ENCODE data around the gene TTLL3. TPM values are rescaled to one million over a fixed set of nuclear protein-coding genes. Genes with fewer than 3 reads are reported as not detected.

The TTLL3 gene
- total RNA-seq, 3 donors from 2014 or later (not counting 1 experiment from before 2014, with no cell fraction given) = 133 to 137 (median 136) TPM

- Histone ChIP-seq H3K36me3 (ENCODE audit: control insufficient read depth, insufficient read depth, low read length) (no peaks in the 10 kb centered on the region), H3K27ac (ENCODE audit: low read length) (peak overlapping the region; percentile 88), H3K27me3 (ENCODE audit: control insufficient read depth, insufficient read depth, low read length) (no peaks in the 10 kb centered on the region), H3K4me1 (ENCODE audit: control insufficient read depth, insufficient read depth, low read length) (peaks cover 56% of the 10 kb centered on the region), H3K4me3 (ENCODE audit: low read length) (no peak overlapping the region), H3K9me3 (ENCODE audit: control insufficient read depth, insufficient read depth, low read length) (no peaks in the 10 kb centered on the region)
- intact Hi-C loops (cut with micrococcal nuclease) = no loop called here
- Mint-ChIP-seq H3K4me3 (peak overlapping the region; percentile 80), H3K36me3 (no peaks in the 10 kb centered on the region), H3K4me1 (peaks cover 40 to 47% of the 10 kb centered on the region in 2 donors), H3K9me3 (no peaks in the 10 kb centered on the region), H3K27me3 (ENCODE audit: low read depth in 2 of 2) (no peaks in the 10 kb centered on the region), H3K27ac (peak overlapping the region; percentile 92 to 96)
- no peak for TF ChIP-seq CTCF (IDR thresholded peaks at IDR 0.05)
- DNase-seq = no peak
- no peak for ATAC-seq
- 67% methylated on average over 3 of the region's 4 CpGs for WGBS (ENCODE audit: insufficient coverage)
Observed at GRCh38 chr3:9861201-9861600, 51.1 kb downstream of the TTLL3 start.

DNA sequence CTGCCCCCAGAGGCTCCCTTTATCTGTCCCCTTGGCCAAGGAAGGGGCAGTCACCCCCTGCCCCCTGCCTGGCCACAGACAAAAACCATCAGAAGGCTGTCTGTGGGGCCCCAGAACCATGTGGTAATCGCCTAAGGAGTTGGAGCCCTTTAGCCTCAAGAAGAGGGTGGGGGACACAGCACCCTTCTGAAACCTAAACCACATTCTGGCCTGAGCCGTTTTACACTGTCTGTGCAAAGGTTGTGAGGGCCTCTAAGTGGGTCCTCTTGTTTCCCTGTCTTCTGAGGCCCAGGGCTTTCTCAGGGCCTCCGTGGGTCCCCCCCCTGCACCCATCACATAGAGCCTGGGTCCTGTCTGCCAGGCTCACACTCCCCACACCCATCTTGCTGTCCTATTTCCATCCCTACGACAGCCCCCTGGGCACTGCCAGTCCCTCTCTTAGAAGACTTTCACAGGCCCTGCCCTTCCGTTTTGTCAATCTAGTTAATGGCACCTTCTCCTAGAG, 51.6 kb downstream of the TTLL3 start:
- Mint-ChIP-seq H3K27ac (peak overlapping the region; percentile 92 to 96), H3K9me3 (no peaks in the 10 kb centered on the region), H3K27me3 (ENCODE audit: low read depth in 2 of 2) (no peaks in the 10 kb centered on the region), H3K4me1 (peaks cover 35 to 42% of the 10 kb centered on the region in 2 donors), H3K4me3 (peak overlapping the region; percentile 80), H3K36me3 (no peaks in the 10 kb centered on the region)
- Histone ChIP-seq H3K27me3 (ENCODE audit: control insufficient read depth, insufficient read depth, low read length) (no peaks in the 10 kb centered on the region), H3K36me3 (ENCODE audit: control insufficient read depth, insufficient read depth, low read length) (no peaks in the 10 kb centered on the region), H3K27ac (ENCODE audit: low read length) (peak overlapping the region; percentile 88), H3K9me3 (ENCODE audit: control insufficient read depth, insufficient read depth, low read length) (no peaks in the 10 kb centered on the region), H3K4me3 (ENCODE audit: low read length) (no peak overlapping the region), H3K4me1 (ENCODE audit: control insufficient read depth, insufficient read depth, low read length) (peaks cover 51% of the 10 kb centered on the region)
- intact Hi-C loops (cut with micrococcal nuclease) = no loop called here
- 47% methylated on average over 5 of the region's 5 CpGs for WGBS (ENCODE audit: insufficient coverage)
- TF ChIP-seq CTCF (IDR thresholded peaks at IDR 0.05) = no peak
- ATAC-seq (peak; percentile 56 to 77 (median 61)), DNase-seq (peak in 1 of 2 donors; percentile 31)

DNA sequence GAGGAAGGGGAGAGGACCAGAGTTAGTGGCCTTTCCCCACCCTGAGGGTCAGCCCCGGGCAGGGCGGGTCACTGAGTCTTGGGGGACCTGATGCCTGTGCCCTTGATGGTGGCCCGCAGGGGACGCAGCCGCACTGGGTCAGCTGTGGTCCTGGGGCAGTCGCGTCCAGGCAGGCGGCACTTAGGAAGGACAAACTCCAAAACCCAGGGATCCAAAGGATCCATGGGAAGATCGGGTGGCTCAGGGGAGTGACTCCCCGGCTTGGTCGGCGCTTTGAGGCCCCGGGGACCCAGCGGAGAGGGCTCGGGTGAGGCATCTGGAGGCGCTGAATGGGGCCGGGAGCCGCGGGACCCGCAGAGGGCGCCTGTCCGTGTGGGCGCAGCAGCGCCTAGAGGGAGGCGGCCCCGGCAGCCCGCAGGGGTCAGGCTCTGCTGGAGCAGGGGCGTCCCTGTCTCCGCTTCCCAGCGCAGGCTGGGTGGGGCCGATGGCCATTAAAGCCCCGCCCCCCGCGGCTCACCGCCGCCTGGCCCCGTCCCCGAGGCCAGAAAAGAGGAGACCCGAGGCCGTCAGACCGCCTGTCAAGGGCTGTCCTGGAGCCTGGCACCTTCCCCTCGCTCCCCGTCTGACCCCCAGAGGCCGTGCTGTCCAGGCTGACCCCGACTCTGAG, 52.5 kb downstream of the TTLL3 start:
- ATAC-seq = peak; percentile 65 to 78 (median 75)
- H3K36me3 ChIP-seq (ENCODE audit: control insufficient read depth, insufficient read depth, low read length) = no peaks in the 10 kb centered on the region
- no peaks in the 10 kb centered on the region for H3K9me3 Mint-ChIP-seq
- H3K36me3 Mint-ChIP-seq = no peaks in the 10 kb centered on the region
- peak overlapping the region; percentile 80 for H3K4me3 Mint-ChIP-seq
- no peak overlapping the region for H3K4me3 ChIP-seq (ENCODE audit: low read length)
- no peaks in the 10 kb centered on the region for H3K9me3 ChIP-seq (ENCODE audit: control insufficient read depth, insufficient read depth, low read length)
- peaks cover 30 to 37% of the 10 kb centered on the region in 2 donors for H3K4me1 Mint-ChIP-seq
- peaks cover 49% of the 10 kb centered on the region for H3K4me1 ChIP-seq (ENCODE audit: control insufficient read depth, insufficient read depth, low read length)
- WGBS (ENCODE audit: insufficient coverage) = 19% methylated on average over 45 of the region's 45 CpGs
- H3K27ac ChIP-seq (ENCODE audit: low read length) = peak overlapping the region; percentile 88
- no peaks in the 10 kb centered on the region for H3K27me3 ChIP-seq (ENCODE audit: control insufficient read depth, insufficient read depth, low read length)
- peak; percentile 39 to 54 for DNase-seq
- H3K27ac Mint-ChIP-seq = peak overlapping the region; percentile 92 to 96
- TF ChIP-seq CTCF (IDR thresholded peaks at IDR 0.05) = no peak
- H3K27me3 Mint-ChIP-seq (ENCODE audit: low read depth in 2 of 2) = no peaks in the 10 kb centered on the region
- intact Hi-C loops (cut with micrococcal nuclease) = no loop called here
